ENCODE data around the gene TRIM2. TPM values are rescaled to one million over a fixed set of nuclear protein-coding genes. Genes with fewer than 3 reads are reported as not detected.

The TRIM2 gene
- total and polyA plus RNA-seq, 2 experiments from 2014 or later: 32.7 to 40.4 TPM

GRCh38 chr4:153346031-153346430 lies 141.8 kb downstream of the TRIM2 start:
- DNase-seq (ENCODE audit: low read depth in 1 of 2, low spot score in 1 of 2): no peak
- Histone ChIP-seq H3K27me3 (no peaks in the 10 kb centered on the region), H3K9me3 (ENCODE audit: low read depth) (no peaks in the 10 kb centered on the region), H3K27ac (no peak overlapping the region), H3K36me3 (no peaks in the 10 kb centered on the region), H3K4me1 (ENCODE audit: low read depth) (peaks cover 5% of the 10 kb centered on the region), H3K4me3 (peak overlapping the region; percentile 61)
- TF ChIP-seq, protein P1, sequence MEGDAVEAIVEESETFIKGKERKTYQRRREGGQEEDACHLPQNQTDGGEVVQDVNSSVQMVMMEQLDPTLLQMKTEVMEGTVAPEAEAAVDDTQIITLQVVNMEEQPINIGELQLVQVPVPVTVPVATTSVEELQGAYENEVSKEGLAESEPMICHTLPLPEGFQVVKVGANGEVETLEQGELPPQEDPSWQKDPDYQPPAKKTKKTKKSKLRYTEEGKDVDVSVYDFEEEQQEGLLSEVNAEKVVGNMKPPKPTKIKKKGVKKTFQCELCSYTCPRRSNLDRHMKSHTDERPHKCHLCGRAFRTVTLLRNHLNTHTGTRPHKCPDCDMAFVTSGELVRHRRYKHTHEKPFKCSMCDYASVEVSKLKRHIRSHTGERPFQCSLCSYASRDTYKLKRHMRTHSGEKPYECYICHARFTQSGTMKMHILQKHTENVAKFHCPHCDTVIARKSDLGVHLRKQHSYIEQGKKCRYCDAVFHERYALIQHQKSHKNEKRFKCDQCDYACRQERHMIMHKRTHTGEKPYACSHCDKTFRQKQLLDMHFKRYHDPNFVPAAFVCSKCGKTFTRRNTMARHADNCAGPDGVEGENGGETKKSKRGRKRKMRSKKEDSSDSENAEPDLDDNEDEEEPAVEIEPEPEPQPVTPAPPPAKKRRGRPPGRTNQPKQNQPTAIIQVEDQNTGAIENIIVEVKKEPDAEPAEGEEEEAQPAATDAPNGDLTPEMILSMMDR (IDR thresholded peaks at IDR 0.05; ENCODE audit: low read depth, low read length): no peak

DNA sequence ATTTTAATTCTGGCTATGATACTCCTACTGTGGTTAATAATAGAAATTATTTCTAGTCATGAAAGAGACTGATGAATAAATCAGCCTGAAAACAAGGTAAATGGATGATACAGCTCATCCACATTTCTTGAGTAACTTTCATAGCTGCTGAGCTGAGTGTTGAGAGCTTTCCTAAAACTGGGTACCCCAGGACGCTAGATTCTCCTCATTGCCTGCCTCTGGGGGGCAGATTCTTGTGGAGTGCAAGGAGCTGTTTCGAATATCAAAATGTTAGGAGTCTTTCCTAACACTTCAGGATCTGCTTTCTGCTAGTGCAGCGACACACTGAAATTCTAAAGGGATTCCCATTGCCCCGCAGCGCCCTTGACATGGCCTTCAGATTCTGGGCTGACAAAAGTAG lies 142.3 kb downstream of the TRIM2 start:
- Histone ChIP-seq H3K27ac (no peak overlapping the region), H3K36me3 (no peaks in the 10 kb centered on the region), H3K4me1 (ENCODE audit: low read depth) (peaks cover 5% of the 10 kb centered on the region), H3K27me3 (no peaks in the 10 kb centered on the region), H3K4me3 (no peak overlapping the region), H3K9me3 (ENCODE audit: low read depth) (no peaks in the 10 kb centered on the region)
- TF ChIP-seq, protein P1 (IDR thresholded peaks at IDR 0.05; ENCODE audit: low read depth, low read length): peak; percentile 17
- DNase-seq (ENCODE audit: low read depth in 1 of 2, low spot score in 1 of 2): peak; percentile 9 to 18

DNA sequence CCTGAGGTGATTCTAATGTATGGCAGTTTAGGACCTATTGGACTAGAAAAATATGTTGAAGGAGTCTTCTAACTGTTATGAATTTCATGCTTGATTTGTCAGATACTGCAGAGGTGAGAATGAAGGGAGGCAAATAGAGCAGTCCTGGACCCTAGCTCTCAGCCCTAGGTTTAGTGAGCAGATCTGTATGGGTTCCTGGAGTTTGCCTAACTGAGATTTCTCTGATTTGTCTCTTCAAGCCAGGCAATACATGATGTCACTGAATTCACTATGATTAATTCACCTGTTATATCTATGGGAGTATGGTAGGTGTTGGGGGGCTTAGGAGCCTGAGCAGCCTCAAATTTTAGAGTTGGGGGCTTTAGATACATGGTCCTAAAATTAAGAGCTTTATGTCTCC lies 142.9 kb downstream of the TRIM2 start:
- H3K36me3 ChIP-seq: no peaks in the 10 kb centered on the region
- peaks cover 5% of the 10 kb centered on the region for H3K4me1 ChIP-seq (ENCODE audit: low read depth)
- H3K4me3 ChIP-seq: no peak overlapping the region
- H3K27me3 ChIP-seq: no peaks in the 10 kb centered on the region
- H3K27ac ChIP-seq: no peak overlapping the region
- no peak for DNase-seq (ENCODE audit: low read depth in 1 of 2, low spot score in 1 of 2)
- TF ChIP-seq, protein P1 (IDR thresholded peaks at IDR 0.05; ENCODE audit: low read depth, low read length): no peak
- no peaks in the 10 kb centered on the region for H3K9me3 ChIP-seq (ENCODE audit: low read depth)

GRCh38 chr4:153348006-153348405 lies 143.8 kb downstream of the TRIM2 start:
- H3K27me3 ChIP-seq: no peaks in the 10 kb centered on the region
- H3K4me3 ChIP-seq: no peak overlapping the region
- DNase-seq (ENCODE audit: low read depth in 1 of 2, low spot score in 1 of 2): no peak
- no peaks in the 10 kb centered on the region for H3K36me3 ChIP-seq
- TF ChIP-seq, protein P1 (IDR thresholded peaks at IDR 0.05; ENCODE audit: low read depth, low read length): no peak
- H3K9me3 ChIP-seq (ENCODE audit: low read depth): no peaks in the 10 kb centered on the region
- H3K4me1 ChIP-seq (ENCODE audit: low read depth): peaks cover 5% of the 10 kb centered on the region
- H3K27ac ChIP-seq: no peak overlapping the region

- H3K27me3 ChIP-seq: no peaks in the 10 kb centered on the region
- no peaks in the 10 kb centered on the region for H3K9me3 ChIP-seq (ENCODE audit: low read depth)
- no peaks in the 10 kb centered on the region for H3K36me3 ChIP-seq
- TF ChIP-seq, protein P1 (IDR thresholded peaks at IDR 0.05; ENCODE audit: low read depth, low read length): no peak
- no peak overlapping the region for H3K4me3 ChIP-seq
- no peak overlapping the region for H3K27ac ChIP-seq
- DNase-seq (ENCODE audit: low read depth in 1 of 2, low spot score in 1 of 2): no peak
- peaks cover 5% of the 10 kb centered on the region for H3K4me1 ChIP-seq (ENCODE audit: low read depth)
Observed at GRCh38 chr4:153349206-153349805, 145.1 kb downstream of the TRIM2 start.

Measured in cardiac muscle cell (in vitro differentiated cells and primary cell).